GM10266 (cell line): ENCODE measurements around the gene TBCD.
"Not testable (repeated sequence)": the region's sequence is repeated elsewhere in the genome, so short reads cannot be mapped to it uniquely, and the experiment has no call there.

Experiments used
- DNase-seq: peaks from one replicate; pipeline ENCODE4 v3.0.0; 2012; ENCODE audit errors: extremely low spot score
- CTCF ChIP-seq: IDR thresholded peaks from 2 replicates; pipeline ENCODE4 v1.5.1; 2012; ENCODE audit warnings: mild to moderate bottlenecking, low read depth; ENCODE audit not compliant: control insufficient read depth, insufficient read depth; ENCODE audit errors: missing control alignments

Gene TBCD

GRCh38 chr17:82947051-82947991 lies 195.5 kb downstream of the TBCD start:
- no peak for TF ChIP-seq CTCF
- DNase-seq, result no peak

- TF ChIP-seq CTCF, result no peak
- DNase-seq, result no peak
Observed at GRCh38 chr17:82948081-82948511, 196.2 kb downstream of the TBCD start.

GRCh38 chr17:82948957-82949356 lies 197.1 kb downstream of the TBCD start:
- TF ChIP-seq CTCF, result no peak
- no peak for DNase-seq

- DNase-seq, result no peak
- TF ChIP-seq CTCF, result no peak
Observed at GRCh38 chr17:82949361-82949760, 197.5 kb downstream of the TBCD start.

GRCh38 chr17:82949984-82950383 lies 198.1 kb downstream of the TBCD start:
- no peak for TF ChIP-seq CTCF
- no peak for DNase-seq

DNA sequence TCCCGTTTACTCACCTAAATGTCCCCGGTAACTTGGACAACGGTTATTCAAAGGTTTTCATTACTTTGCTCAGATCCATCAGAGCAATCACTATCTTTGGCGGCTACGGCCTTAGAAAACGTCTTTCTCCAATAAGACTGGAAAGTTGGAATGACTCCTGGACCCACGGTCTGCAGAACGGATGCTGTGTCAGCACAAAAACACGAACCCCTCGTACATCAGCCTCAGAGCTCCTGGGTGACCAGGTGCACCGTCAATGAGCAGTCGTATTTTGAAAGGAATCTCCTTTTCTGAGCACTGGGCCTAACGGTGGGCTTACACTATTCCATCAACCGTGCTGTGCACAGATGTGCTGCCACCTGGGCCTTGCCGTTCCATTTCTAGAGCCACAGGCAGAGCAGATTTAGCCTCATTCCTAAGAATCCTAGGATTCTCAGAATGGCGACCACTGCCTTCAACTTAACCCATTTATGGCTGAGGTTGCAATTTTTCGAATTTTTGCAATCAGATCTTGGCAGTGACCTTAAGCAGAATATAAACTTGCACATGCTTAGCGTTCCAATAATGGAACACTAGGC lies 198.7 kb downstream of the TBCD start:
- DNase-seq, result no peak
- TF ChIP-seq CTCF, result no peak

DNA sequence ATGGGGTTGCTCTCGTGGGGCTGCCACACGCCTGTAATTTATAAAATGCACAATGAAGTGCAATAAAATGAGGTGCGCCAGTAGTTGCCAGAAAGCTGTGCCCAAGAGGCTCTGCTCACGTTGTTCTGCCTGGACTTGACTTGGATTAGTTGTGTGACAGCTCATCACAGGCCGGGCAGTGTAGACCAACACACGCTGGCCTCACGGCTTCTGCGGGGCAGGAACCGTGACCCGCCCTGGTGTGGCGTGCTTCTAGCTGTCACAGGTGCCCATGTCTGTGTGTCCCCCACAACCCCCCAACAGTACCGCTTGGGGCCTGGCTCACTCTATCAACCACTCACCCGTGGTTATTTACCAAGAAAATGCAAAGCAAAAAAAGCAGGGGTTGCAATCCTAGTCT lies 200.2 kb downstream of the TBCD start:
- no peak for DNase-seq
- TF ChIP-seq CTCF, result no peak

DNA sequence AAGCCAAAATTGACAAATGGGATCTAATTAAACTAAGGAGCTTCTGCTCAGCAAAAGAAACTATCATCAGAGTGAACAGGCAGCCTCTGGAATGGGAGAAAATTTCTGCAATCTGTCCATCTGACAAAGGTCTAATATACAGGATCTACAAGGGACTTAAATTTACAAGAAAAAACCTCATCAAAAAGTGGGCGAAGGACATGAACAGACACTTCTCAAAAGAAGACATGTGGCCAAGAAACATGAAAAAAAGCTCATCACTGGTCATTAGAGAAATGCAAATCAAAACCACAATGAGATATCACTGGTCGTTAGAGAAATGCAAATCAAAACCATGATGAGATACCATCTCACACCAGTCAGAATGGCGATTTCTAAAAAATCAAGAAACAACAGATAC lies 203.2 kb downstream of the TBCD start:
- not testable (repeated sequence) for DNase-seq

DNA sequence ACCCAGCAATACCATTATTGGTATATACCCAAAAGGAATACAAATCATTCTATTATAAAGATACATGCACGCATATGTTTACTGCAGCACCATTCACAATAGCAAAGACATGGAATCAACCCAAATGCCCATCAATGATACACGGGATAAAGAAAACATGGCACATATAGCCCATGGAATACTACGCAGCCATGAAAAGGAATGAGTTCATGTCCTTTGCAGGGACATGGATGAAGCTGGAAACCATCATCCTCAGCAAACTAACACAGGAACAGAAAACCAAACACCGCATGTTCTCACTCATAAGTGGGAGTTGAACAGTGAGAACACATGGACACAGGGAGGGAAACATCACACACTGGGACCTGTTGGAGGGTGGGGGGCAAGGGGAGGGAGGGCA lies 203.8 kb downstream of the TBCD start:
- not testable (repeated sequence) for DNase-seq
